Stimulated activated CD8-positive, alpha-beta memory T cell treated with anti-CD3 and anti-CD28 coated beads, Interleukin-7, amount 100 ng/mL, for 48 hours (primary cell): ENCODE data around the gene SSTR4.
"Not testable (repeated sequence)": the region's sequence is repeated elsewhere in the genome, so short reads cannot be mapped to it uniquely, and the experiment has no call there.

Experiments
- DNase-seq, 2 donors: peaks; one replicate each; pipeline ENCODE4 v3.0.0-alpha.2; 2020; ENCODE audit warnings: low read depth in 1 of 2; ENCODE audit errors: extremely low read depth in 1 of 2

The SSTR4 gene

DNA sequence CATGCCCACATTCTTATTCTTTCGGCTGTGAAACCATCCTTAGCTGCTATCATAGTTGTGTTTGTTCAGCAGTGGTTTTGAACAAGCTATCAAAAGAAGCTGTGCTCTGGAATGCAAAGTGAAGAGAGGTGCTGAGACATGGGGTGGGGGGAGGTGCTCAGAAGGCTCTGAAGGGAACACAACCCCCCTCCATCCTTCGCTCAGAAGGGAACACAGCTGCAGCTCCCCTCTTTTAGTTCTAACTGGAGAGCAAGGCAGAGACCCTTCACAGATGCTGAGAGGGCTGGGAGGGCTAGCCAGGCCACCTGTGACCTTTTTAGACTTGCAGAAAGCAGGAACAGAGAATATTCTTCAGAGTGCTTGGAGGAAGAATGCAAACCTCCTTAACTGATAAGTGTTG, 17.6 kb upstream of the SSTR4 start:
- no peak for DNase-seq

DNA sequence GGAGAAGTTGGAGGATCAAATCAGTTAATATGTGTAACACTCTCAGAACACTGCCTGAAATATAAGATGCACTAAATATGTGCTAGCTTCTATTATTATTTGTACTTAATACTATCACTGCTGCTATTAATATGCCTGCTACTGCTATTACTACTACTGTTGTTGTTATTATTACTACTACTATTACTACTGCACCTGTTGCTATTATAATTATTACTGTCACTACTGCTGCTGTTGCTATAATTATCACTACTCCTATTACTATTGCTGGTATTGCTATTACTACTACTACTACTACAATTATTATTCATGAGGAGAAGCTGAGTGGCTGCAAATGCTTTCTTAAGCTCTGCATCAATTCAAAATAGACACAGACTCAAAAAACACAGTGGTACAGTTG, 16.7 kb upstream of the SSTR4 start:
- no peak for DNase-seq

DNA sequence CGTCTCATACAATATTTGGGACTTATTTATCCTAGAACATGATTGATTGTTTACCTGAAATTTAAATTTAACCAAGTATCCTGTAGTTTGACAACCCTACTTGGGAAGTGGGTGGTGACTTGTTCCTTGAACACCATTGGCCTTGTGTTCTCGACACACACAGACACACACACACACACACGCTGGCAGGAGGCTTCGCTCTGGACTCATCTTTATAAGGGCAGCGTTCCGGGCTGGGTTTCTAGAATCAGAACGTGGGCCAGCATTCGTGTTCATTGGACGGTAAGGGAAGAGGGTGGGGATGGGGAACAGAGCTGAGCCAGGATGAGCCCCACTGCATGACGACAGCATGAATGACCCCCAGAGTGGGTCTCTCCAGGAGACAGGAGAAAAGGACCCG, 16.2 kb upstream of the SSTR4 start:
- no peak for DNase-seq

DNA sequence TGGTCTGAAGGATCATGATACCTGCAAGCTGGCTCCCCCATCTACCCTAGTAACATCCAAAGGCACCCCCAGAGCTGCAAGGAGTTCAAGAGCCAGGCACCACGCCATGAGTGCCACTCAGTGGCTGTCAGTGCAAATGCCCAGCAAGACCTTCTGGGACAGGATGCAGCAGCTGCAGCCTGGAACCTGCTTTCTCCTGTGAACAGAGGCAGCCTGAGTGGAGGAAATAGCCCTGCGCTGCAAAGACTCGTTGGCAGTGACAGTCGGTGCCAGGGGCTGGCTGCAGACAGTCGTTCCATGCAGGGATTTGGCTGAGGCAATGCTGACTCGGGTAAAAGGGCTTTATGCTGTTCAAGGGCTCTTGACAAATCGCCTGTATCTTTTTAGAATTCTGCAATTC, 15.7 kb upstream of the SSTR4 start:
- DNase-seq, result no peak

DNA sequence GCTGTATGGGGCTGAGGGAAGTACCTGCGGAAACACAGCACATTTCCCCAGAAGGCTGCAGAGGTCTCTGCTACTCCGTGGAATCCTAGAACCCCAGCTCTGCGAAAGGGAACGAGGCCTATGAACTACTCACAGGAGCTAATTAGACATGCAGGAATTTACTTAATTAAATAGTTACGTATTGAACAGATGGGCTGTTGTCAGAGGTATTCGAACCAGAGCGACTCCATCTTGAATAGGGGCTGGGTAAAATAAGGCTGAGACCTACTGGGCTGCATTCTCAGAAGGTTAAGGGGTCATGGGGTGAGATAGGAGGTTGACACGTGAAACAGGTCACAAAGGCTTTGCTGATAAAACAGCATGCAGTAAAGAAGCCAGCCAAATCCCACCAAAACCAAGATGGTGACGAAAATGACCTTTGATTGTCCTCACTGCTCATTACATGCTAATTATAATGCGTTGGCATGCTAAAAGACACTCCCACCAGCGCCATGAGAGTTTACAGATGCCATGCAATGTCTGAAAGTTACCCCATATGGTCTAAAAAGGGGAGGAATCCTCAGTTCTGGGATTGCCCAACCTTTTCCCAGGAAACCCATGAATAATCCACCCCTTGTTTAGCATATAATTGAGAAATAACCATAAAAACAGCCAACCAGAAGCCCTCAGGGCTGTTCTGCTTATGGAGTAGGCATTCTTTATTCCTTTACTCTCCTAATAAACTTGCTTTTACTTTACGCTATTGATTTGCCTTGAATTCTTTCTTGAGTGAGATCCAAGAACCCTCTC, 14.7 kb upstream of the SSTR4 start:
- no peak for DNase-seq

DNA sequence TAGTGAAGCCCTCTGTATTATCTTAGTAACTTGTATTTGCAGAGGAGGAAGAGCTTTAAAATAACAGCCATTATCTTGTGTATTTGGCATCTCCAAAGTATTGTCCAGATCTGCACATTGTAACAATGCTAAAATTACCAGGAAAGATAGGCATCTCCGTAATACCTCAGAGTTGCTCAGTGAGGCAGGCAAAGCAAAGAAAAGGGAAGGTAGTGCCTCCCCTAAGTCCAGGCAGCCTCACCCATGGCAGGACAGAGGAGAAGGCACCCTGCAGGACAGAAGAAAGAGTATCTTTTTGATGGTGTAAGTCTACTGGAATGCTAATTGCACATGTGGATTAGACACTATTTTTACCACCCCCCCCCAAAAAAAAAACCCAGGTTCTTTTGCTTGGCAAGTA, 13.6 kb upstream of the SSTR4 start:
- no peak for DNase-seq

DNA sequence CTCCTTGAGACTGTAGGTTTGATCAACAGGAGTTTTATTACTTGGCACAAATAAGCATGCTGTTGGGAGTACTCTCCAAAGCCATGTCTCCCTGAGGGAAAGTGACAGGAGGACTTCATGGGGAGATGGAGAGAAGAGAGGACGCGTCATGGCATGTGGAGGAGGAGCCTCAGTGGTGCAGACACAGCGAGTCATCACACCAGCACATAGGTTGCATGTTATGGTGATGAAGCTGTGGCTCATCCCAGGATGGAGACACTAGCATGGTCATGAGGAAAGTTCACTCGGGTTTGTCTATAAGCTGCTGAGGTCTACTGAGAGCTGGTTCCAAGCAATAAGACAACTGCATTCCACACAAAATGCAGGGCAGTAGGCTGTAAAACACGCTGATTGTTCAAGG, 13.2 kb upstream of the SSTR4 start:
- DNase-seq, result no peak

DNA sequence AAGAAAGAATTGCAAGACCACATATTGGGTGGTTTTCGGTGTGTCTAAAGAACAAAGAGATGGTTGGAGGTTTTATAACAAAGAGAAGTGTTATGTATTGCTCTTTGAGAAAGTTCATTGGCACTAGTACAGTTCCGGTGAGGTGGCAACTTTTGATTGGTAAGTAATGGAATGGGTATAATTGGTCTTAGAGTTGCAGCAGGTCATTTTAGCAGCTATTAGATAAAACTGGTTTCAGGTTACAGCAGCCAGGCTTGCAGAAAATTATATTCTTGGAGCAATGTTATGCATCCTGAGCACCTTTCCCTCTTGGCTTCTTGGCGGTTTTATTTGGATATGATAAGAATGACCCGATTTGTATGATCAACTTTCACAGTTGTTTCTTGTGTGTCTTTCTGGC, 12.3 kb upstream of the SSTR4 start:
- DNase-seq, result no peak

DNA sequence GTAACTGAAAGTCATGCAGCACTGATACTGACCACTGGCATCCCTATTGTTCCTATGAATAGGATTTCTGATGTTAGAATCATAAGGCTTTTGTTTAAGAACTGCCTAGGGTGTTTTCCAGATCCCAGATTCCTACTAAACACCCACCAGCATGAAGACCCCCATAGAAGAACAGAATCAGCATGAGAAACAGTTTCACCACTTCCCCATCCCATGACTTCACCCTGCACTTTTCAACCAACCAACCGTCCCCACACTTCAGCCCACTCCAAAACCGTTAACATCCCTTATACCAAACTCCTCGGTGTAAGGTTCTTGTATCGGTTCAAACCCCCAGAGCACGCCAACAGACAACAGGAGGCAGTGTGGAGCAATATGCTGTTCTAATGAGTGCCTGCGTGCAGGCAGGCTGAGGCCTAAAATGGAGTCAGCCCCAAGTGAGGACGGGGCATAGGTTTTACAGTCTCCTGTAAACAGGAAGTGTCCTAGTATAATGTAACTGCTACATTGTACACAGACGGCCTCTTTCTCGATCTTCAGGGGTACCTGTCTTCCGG, 11.4 kb upstream of the SSTR4 start:
- DNase-seq, result no peak

DNA sequence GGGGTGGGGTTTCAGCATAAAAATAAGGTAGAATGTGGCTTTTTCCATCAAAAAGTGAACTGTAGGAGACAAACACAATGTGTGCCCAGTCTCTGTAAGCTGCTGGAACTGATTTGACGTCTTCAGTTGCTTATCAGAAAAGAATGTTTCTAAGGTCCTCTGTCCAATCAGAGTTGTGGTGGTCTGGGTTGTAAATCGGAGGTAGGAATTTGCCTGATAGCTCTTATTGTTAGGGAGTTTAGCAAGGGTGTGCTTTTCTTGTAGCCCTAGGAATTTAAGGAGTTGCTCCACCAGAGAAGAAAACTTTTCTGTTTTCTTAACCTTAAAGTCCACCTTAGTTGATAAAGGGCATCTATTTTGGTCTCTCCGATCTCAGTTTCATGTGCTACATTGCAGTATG, 10.4 kb upstream of the SSTR4 start:
- no peak for DNase-seq

DNA sequence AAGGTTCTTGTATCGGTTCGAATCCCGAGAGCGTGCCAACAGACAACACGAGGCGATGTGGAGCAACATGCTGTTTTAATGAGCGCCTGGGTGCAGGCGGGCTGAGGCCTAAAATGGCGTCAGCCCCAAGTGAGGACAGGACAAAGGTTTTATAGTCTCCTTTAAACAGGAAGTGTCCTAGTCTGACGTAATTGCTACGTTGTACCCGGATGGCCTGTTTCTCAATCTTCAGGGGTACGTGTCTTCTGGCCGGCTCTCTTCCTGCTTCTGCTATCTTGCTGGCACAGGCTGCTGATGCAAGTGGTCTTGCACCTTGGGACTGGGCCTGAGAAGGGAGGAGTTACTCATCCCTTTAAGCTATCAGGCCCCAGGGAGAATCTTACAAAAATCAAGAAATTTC, 9.6 kb upstream of the SSTR4 start:
- not testable (repeated sequence) for DNase-seq

DNA sequence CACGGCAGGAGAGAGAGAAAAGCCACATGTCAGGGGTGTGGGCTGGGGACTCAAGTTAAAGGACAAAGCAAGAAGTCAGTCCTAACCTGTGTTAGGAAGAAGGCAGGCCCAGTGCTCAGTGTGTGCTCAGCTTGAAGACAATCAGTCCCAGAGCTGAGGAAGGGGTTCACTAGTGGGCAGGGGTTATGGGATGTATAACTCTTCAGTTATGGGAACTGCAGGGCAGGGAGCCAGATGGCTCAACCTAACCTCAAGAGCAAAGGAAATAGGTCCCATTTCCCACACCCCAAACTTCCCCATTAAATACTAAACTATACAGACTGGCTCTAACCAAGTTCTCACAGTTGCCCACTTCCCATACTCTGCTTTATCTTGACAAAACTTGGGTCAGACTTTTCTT, 7.4 kb upstream of the SSTR4 start:
- DNase-seq, result no peak

DNA sequence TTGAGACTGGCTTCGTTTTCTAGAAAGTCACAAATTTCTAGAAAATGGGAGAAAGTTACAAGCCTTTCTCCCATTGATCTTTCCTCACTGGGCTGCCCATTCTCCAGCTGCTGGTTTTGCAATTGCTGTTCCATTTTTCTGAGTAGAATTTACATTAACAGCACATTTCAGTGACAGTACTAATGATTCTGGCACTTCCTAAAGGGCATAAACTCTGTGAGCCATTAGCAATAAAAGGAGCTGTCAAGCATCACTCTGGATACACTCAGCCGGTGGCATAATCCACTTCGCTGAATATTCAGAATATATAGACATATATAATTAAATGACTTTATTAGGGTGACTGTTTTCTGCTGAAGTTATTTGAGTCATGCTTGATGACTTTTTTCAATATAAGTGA, 6.7 kb upstream of the SSTR4 start:
- no peak for DNase-seq

DNA sequence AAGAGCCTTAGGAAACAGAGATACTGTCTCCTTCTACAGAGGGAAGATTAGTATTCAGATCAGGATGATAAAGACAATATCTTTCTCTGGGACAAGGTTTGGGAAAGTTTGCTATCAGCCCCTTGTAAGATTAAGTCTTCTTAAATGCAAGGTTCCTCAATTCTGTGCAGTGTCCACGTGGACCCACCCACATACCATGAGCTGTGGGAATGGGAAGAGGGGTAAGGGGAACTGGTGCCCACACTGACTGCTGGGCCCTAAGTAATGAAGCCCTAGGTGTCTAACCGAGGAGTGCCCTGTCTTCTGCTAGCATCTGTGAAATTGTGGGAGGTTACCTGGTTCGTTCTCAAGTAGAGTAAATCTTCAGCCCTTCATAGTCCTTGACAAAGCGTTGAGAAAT, 5.8 kb upstream of the SSTR4 start:
- no peak for DNase-seq

DNA sequence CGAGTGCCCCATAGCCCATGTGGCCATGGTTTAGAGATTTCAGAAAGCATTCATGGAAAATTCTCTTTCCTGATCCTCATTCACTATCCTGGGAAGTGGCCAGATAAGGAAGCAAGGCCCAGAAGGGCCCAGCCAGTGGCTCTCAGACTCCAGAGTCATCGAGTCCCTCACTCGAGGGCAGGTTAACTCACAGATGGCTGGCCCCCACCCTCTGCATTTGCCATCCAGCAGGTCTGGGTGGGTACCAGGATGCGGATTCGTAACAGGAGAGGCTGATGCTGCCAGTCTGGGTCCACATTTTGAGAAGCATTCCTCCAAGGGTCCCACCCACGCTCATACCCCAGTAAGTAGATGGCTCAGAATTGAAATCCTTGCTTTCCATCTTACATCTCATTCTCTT, 3.8 kb upstream of the SSTR4 start:
- no peak for DNase-seq

DNA sequence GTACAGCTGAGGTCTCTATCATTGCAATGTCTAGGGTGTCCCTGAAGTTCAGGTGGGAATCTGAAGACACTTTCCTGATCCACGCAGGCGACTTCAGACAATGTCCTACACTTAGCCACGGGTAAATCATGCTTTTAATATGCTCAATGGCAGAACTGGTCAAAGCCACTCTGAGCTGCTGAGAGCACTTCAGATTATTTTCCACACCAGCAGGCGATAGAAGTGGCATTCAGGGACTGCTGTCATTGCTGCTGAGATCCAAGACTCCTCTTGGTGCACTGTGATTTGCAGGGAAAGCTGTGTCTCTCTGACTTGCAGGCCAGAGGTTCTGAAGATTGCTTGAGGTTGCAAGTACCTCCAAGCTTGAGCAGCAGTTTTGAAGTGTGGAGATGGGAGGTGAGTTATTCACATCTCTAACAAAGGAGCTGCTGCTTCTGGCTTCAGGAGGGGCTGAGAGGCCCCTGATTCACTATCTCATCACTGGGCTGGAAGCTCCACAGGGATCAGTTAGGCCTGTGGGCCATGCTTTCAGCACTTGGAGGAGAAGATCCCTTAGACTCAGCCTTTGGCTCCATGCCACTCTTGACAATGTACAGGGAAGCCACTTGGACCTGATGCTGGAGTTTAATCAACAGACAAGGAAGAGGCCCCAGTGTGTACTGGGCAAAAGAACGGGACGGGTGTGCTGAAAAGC, 2.9 kb upstream of the SSTR4 start:
- DNase-seq, result no peak

DNA sequence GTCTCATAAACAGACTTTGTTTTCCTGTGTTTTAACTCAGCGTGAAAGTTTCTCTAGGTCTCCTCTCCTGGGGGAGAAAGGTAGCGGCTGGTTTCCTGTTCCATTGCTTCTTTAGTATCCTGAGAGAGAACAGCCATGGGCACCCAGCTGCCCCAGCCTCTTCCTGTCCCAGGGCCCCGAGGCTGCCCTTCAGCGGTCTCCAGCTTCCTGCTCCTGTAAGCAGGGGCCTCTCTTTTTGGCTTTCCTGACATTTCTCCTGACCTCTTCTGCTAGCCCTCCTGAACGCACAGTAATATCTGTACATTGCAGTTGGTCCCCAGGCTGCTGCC, 2.4 kb upstream of the SSTR4 start:
- DNase-seq, result no peak

DNA sequence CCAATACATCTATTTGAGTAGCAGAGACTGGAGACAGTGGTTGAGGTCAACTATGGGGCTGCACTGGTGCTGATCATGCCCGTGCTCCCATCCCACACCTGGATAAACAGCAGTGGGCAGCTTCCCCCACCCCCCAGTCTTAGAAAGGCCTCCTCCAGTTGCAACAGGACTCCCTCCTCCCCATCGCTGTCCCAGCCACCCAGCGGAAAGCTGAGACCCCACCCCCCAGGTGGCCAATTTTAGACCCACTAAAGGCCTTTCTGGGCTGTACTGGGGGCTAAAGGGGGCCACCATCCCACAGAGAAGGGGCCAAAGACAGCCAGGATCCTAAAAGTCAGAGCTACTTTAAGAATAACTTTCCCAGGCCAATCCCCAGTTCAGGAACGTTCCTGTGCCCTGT, 1.2 kb upstream of the SSTR4 start:
- DNase-seq, result no peak

DNA sequence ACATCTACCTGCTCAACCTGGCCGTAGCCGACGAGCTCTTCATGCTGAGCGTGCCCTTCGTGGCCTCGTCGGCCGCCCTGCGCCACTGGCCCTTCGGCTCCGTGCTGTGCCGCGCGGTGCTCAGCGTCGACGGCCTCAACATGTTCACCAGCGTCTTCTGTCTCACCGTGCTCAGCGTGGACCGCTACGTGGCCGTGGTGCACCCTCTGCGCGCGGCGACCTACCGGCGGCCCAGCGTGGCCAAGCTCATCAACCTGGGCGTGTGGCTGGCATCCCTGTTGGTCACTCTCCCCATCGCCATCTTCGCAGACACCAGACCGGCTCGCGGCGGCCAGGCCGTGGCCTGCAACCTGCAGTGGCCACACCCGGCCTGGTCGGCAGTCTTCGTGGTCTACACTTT, 619 bp downstream of the SSTR4 start:
- DNase-seq, result no peak

DNA sequence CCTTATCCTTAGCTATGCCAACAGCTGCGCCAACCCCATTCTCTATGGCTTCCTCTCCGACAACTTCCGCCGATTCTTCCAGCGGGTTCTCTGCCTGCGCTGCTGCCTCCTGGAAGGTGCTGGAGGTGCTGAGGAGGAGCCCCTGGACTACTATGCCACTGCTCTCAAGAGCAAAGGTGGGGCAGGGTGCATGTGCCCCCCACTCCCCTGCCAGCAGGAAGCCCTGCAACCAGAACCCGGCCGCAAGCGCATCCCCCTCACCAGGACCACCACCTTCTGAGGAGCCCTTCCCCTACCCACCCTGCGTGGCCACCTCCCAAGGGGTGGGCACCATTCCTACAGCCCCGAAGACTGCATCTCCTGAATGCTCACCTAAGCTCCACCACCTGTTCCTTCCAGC, 1.3 kb downstream of the SSTR4 start:
- no peak for DNase-seq

DNA sequence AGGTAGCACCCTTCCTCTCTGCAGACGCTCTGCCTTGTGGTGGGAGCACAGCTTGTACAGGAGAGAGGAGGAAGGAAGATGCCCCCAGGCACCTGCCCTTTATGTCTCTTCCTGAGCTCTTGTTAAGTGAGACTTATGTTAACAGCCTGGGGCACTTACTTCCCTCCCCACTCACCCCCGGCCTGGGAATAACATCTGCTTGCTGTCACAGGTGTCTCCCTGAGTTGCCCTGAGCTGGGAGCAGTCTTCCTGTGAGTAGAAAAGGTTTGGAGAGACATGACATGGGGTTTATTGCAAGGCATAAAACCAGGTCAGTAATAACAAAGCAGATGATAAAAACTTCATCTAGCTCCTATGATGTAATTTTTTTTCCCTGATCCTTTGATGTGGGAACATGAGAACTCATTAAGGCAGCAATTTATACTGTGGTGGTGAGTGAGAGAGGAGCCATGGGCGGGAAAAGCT, 1.9 kb downstream of the SSTR4 start:
- DNase-seq, result no peak

DNA sequence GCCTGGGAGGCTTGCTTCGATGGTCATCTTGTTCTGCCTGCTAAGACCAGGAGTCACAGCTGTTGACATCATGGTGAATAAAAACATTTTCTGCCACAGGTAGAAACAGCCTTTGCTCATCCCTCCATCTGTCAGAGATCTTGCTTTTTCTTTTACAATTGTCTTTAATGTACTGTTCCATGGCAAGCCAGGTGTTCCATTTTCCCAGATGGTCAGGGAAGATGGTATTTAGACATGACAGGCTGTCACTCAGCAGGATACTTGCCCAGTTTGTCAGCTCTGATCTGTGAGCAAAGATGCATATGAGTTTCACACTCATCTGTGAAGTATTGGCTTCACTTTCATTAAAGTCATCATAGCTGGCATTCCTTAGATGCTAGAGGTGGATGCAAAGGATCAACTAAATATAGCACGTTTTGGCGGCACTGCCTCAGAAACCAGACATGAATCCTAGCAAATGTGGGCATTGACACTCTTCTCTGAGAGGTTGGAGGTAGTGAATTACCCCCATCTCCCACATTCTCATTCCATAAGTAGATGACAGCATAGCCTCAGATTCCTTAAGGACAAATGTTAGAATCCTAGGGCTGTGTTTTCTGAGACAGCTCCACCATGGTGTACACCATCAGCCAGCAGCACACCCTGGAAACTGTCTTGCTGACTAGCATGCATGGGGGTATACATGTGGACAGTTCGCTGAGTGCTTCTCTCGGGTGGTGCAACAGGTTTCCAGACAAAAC, 4.2 kb downstream of the SSTR4 start:
- no peak for DNase-seq
